GM18499 (cell line): ENCODE results near the gene PCK1.

ENCODE experiments used
- ATAC-seq: cut with Tn5 transposase; IDR thresholded peaks from one replicate; pipeline ENCODE4 v1.9.1; 2021; ENCODE audit warnings: moderate number of reproducible peaks; ENCODE audit not compliant: insufficient read depth, unreplicated experiment

The PCK1 gene

GRCh38 chr20:57598060-57598459 lies 37.1 kb downstream of the PCK1 start:
- no peak for ATAC-seq

GRCh38 chr20:57598491-57598890 lies 37.6 kb downstream of the PCK1 start:
- ATAC-seq: no peak

GRCh38 chr20:57600320-57601210 lies 39.7 kb downstream of the PCK1 start:
- no peak for ATAC-seq

- ATAC-seq: no peak
Measured at GRCh38 chr20:57601211-57601570, 40.3 kb downstream of the PCK1 start.

- ATAC-seq: no peak
Measured at GRCh38 chr20:57601737-57602136, 40.8 kb downstream of the PCK1 start.

- no peak for ATAC-seq
Measured at GRCh38 chr20:57603120-57603519, 42.2 kb downstream of the PCK1 start.

- ATAC-seq: no peak
Measured at GRCh38 chr20:57605045-57605444, 44.1 kb downstream of the PCK1 start.

GRCh38 chr20:57605878-57606277 lies 45.0 kb downstream of the PCK1 start:
- ATAC-seq: no peak

GRCh38 chr20:57608516-57608915 lies 47.6 kb downstream of the PCK1 start:
- no peak for ATAC-seq

- ATAC-seq: no peak
Measured at GRCh38 chr20:57609086-57609841, 48.4 kb downstream of the PCK1 start.

GRCh38 chr20:57609842-57610167 lies 48.9 kb downstream of the PCK1 start:
- ATAC-seq: no peak

GRCh38 chr20:57610261-57610952 lies 49.5 kb downstream of the PCK1 start:
- ATAC-seq: no peak

- no peak for ATAC-seq
Measured at GRCh38 chr20:57611586-57612311, 50.8 kb downstream of the PCK1 start.

- no peak for ATAC-seq
Measured at GRCh38 chr20:57612436-57612835, 51.5 kb downstream of the PCK1 start.

GRCh38 chr20:57612916-57613315 lies 52.0 kb downstream of the PCK1 start:
- ATAC-seq: no peak

GRCh38 chr20:57613481-57613921 lies 52.6 kb downstream of the PCK1 start:
- ATAC-seq: no peak

GRCh38 chr20:57614490-57615444 lies 53.9 kb downstream of the PCK1 start:
- ATAC-seq: no peak

- no peak for ATAC-seq
Measured at GRCh38 chr20:57615445-57615811, 54.5 kb downstream of the PCK1 start.

- ATAC-seq: no peak
Measured at GRCh38 chr20:57616143-57616951, 55.4 kb downstream of the PCK1 start.
